CD4-positive, alpha-beta memory T cell (primary cell): ENCODE results near the gene BORA. TPM values are rescaled to one million over a fixed set of nuclear protein-coding genes. Genes with fewer than 3 reads are reported as not detected.
A peak's percentile ranks its signal among the peaks of the same experiment; 100 is the strongest.
"Not testable (repeated sequence)": the region's sequence is repeated elsewhere in the genome, so short reads cannot be mapped to it uniquely, and the experiment has no call there.

Experiments
- CTCF ChIA-PET: fragments of 350-600 bp; sonication (Branson Sonifier 250); formaldehyde crosslinking; loops from one replicate; lab custom pipeline; 2021; ENCODE audit warnings: inconsistent platforms; ENCODE audit not compliant: partially characterized antibody; lab: Charles Lee
- POLR2A ChIA-PET: fragments of 350-600 bp; sonication (Branson Sonifier 250); formaldehyde crosslinking; loops from one replicate; lab custom pipeline; 2021; ENCODE audit not compliant: partially characterized antibody; lab: Charles Lee
- DNase-seq, 5 donors: peaks; one replicate each; pipeline versions ENCODE4 v3.0.0 to v3.0.0-alpha.2; 2020 to 2022; ENCODE audit warnings: mixed read lengths in 1 of 5
- H3K27ac ChIP-seq: one replicate; pipeline ENCODE4 v1.7.0; 2013; ENCODE audit warnings: low read depth, low read length
- H3K27me3 ChIP-seq: 2 replicates; pipeline ENCODE4 v1.7.0; 2013; ENCODE audit warnings: mild to moderate bottlenecking, low read length, moderate library complexity; ENCODE audit not compliant: insufficient read depth
- H3K36me3 ChIP-seq: 2 replicates; pipeline ENCODE4 v1.7.0; 2013; ENCODE audit warnings: mild to moderate bottlenecking, low read length, moderate library complexity; ENCODE audit not compliant: insufficient read depth
- H3K4me1 ChIP-seq: 2 replicates; pipeline ENCODE4 v1.7.0; 2013; ENCODE audit warnings: mild to moderate bottlenecking, low read length, moderate library complexity; ENCODE audit not compliant: insufficient read depth
- H3K4me3 ChIP-seq, 2 donors: one replicate each; pipeline ENCODE4 v1.7.0; 2013; ENCODE audit warnings: low read length in 2 of 2, mild to moderate bottlenecking in 1 of 2
- H3K9me3 ChIP-seq, 2 donors: one replicate each; pipeline ENCODE4 v1.7.0; 2013; ENCODE audit warnings: low read length in 2 of 2, control low read depth in 1 of 2; ENCODE audit not compliant: control insufficient read depth in 1 of 2
- H3K27ac Mint-ChIP-seq, 7 donors: one replicate each; pipeline ENCODE4 v1.8.0; 2020 to 2021; ENCODE audit warnings: mixed read lengths in 7 of 7, mild to moderate bottlenecking in 6 of 7, inconsistent platforms in 3 of 7, moderate library complexity in 3 of 7
- H3K27me3 Mint-ChIP-seq, 2 donors: one replicate each; pipeline ENCODE4 v1.8.0; 2020 to 2021; ENCODE audit warnings: mixed read lengths in 2 of 2
- H3K36me3 Mint-ChIP-seq, 2 donors: one replicate each; pipeline ENCODE4 v1.8.0; 2020 to 2021; ENCODE audit warnings: mixed read lengths in 2 of 2, inconsistent platforms in 1 of 2, mild to moderate bottlenecking in 1 of 2
- H3K4me1 Mint-ChIP-seq, 4 donors: one replicate each; pipeline ENCODE4 v1.8.0; 2020 to 2021; ENCODE audit warnings: mixed read lengths in 4 of 4, mild to moderate bottlenecking in 1 of 4
- H3K4me3 Mint-ChIP-seq, 8 donors: one replicate each; pipeline ENCODE4 v1.8.0; 2020 to 2021; ENCODE audit warnings: mixed read lengths in 8 of 8, mild to moderate bottlenecking in 7 of 8, moderate library complexity in 6 of 8, inconsistent platforms in 3 of 8
- H3K9me3 Mint-ChIP-seq, 8 donors: one replicate each; pipeline ENCODE4 v1.8.0; 2020 to 2021; ENCODE audit warnings: mixed read lengths in 8 of 8, mild to moderate bottlenecking in 5 of 8, inconsistent platforms in 3 of 8, moderate library complexity in 1 of 8
- intact Hi-C: fragments of 100-400 bp; cut with micrococcal nuclease; formaldehyde crosslinking; loops from one replicate; pipeline ENCODE4 v1.15.1; 2023
- polyA plus RNA-seq, 2 donors: library from polyadenylated mRNA; unstranded; fragments of 300-500 nt; fragmentation: Illumina TruSeq; gene quantifications; one replicate each; pipeline ENCODE4 v1.2.3, GENCODE V29; 2021
- total RNA-seq, 2 experiments: library from RNA; stranded (reverse); gene quantifications; one replicate each; pipeline ENCODE4 v1.2.3, GENCODE V29; 2021

Gene BORA
- total and polyA plus RNA-seq, 4 experiments from 2014 or later = 6.1 to 10.5 (median 6.6) TPM

- POLR2A ChIA-PET = interaction anchor here (1.3 kb wide), 1 partner anchor 12 kb away, joined by 3 read pairs; no protein-coding TSS in a partner anchor
Measured at GRCh38 chr13:72760189-72760588, 32.5 kb downstream of the BORA start.

GRCh38 chr13:72763411-72763810 lies 35.7 kb downstream of the BORA start:
- POLR2A ChIA-PET = no interaction called here
- CTCF ChIA-PET = no interaction called here
- H3K4me3 ChIP-seq = no peak overlapping the region
- H3K27me3 ChIP-seq = no peaks in the 10 kb centered on the region
- Mint-ChIP-seq H3K36me3 (peaks cover 62 to 88% of the 10 kb centered on the region in 2 donors), H3K27ac (no peak overlapping the region), H3K4me1 (no peaks in the 10 kb centered on the region), H3K27me3 (no peaks in the 10 kb centered on the region), H3K9me3 (no peaks in the 10 kb centered on the region), H3K4me3 (no peak overlapping the region)
- intact Hi-C loops = no loop called here
- H3K9me3 ChIP-seq = no peaks in the 10 kb centered on the region
- no peaks in the 10 kb centered on the region for H3K4me1 ChIP-seq
- DNase-seq = no peak
- peaks cover 88% of the 10 kb centered on the region for H3K36me3 ChIP-seq
- no peak overlapping the region for H3K27ac ChIP-seq

More at GRCh38 chr13:72760189-72760588, 32.5 kb downstream of the BORA start:
- H3K27ac Mint-ChIP-seq = peak overlapping the region in 2 of 7 donors; percentile 20 to 22
- H3K36me3 Mint-ChIP-seq = peaks cover 53 to 86% of the 10 kb centered on the region in 2 donors
- Histone ChIP-seq H3K9me3 (no peaks in the 10 kb centered on the region), H3K27ac (no peak overlapping the region), H3K36me3 (peaks cover 60% of the 10 kb centered on the region), H3K4me3 (no peak overlapping the region), H3K4me1 (no peaks in the 10 kb centered on the region), H3K27me3 (no peaks in the 10 kb centered on the region)
- no peak overlapping the region for H3K4me3 Mint-ChIP-seq
- no peak for DNase-seq
- no peaks in the 10 kb centered on the region for H3K27me3 Mint-ChIP-seq
- H3K9me3 Mint-ChIP-seq = no peaks in the 10 kb centered on the region
- H3K4me1 Mint-ChIP-seq = no peaks in the 10 kb centered on the region
- intact Hi-C loops = no loop called here
- CTCF ChIA-PET = interaction anchor here (0.5 kb wide), 1 partner anchor 49 kb away, joined by 3 read pairs; no protein-coding TSS in a partner anchor

GRCh38 chr13:72774019-72774418 lies 46.3 kb downstream of the BORA start:
- H3K4me3 Mint-ChIP-seq = no peak overlapping the region
- H3K27me3 ChIP-seq = no peaks in the 10 kb centered on the region
- no peaks in the 10 kb centered on the region for H3K9me3 Mint-ChIP-seq
- ChIA-PET CTCF (no interaction called here), POLR2A (no interaction called here)
- peaks cover 85% of the 10 kb centered on the region for H3K36me3 ChIP-seq
- H3K27ac ChIP-seq = no peak overlapping the region
- H3K9me3 ChIP-seq = no peaks in the 10 kb centered on the region
- peaks cover 9 to 25% (median 18%) of the 10 kb centered on the region in 4 donors for H3K4me1 Mint-ChIP-seq
- no peak overlapping the region for H3K27ac Mint-ChIP-seq
- peaks cover 13% of the 10 kb centered on the region for H3K4me1 ChIP-seq
- peaks cover 61 to 81% of the 10 kb centered on the region in 2 donors for H3K36me3 Mint-ChIP-seq
- H3K27me3 Mint-ChIP-seq = no peaks in the 10 kb centered on the region
- H3K4me3 ChIP-seq = no peak overlapping the region
- intact Hi-C loops = no loop called here
- DNase-seq = no peak

DNA sequence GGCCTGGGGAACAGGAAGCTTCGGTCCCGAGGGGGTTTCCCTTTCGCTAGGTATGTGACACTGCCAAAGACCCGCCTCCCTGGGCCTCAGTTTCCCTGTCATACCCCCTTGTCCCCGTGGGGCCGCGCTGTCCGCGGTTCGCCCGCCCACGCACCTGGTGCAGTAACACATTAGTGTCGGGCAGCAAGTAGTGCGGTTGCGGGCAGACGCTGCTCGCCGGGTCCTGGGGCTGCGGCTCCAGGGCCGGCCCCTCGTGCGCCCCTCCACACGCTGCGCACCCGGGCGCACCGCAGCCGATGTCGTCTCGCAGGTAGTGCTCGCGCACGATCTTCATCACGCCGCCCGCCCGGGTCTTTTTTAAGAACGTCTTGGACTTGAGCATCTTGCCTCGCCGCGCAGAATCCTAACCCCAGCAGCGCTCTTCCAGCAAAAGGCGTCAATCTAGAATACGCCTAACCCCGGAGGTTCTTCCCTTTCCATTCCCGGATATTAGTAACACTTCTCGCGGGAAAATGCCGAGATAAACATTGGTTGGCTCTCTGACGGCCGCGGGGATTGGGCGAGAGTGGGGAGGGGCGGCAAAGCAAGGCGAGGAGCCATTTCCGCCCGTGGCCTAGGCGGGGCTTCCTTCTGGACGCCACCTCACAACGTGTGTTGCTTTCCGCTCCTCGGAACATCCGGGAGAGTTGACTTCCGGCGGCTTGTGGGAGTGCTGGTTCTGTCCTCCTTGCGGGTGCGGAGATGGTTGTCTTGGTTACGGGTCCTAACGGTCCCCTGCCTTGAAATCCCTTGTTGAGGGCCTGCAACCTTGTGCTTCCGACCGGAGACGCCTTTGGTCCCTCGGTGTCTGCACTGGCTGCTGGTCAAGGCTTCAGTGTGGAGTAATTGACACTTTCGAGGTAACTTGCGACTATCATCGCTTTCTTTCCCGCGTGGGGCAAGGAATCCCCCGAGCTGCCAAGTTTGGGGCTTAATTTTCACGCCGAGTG lies 54.0 kb downstream of the BORA start, which contains the start of the genes DIS3 and PIBF1:
DIS3 (minus strand) TSS at position 450 of the 989 bp plus-strand sequence; CDS start at position 382, 68 bp downstream.
PIBF1 (plus strand) TSS at position 683 of the 989 bp plus-strand sequence. CDS start 1,337 bp downstream, outside the sequence.
- peak within 1 kb of the TSS; percentile 90 to 100 (median 99) for H3K27ac Mint-ChIP-seq
- POLR2A ChIA-PET = interaction anchor here (1.2 to 2.2 kb wide), 3 partner anchors 10 to 277 kb away, joined by 3 to 7 read pairs (median 4); partner anchors contain the start of genes BORA, KLF5 and MZT1
- H3K4me1 ChIP-seq = peaks cover 73% of the 10 kb centered on the region
- DNase-seq = peak; percentile 94 to 98 (median 95)
- peaks cover 22% of the 10 kb centered on the region for H3K36me3 ChIP-seq
- no peaks in the 10 kb centered on the region for H3K27me3 ChIP-seq
- H3K9me3 ChIP-seq = no peaks in the 10 kb centered on the region
- CTCF ChIA-PET = no interaction called here
- no peaks in the 10 kb centered on the region for H3K9me3 Mint-ChIP-seq
- H3K4me1 Mint-ChIP-seq = peaks cover 39 to 86% (median 65%) of the 10 kb centered on the region in 4 donors
- intact Hi-C loops = loop anchor here (1.0 to 2.0 kb wide), 4 partner anchors 54 to 1491 kb away; partner anchors contain the start of genes BORA and MZT1
- H3K27me3 Mint-ChIP-seq = no peaks in the 10 kb centered on the region
- peaks cover 28 to 58% of the 10 kb centered on the region in 2 donors for H3K36me3 Mint-ChIP-seq
- peak within 1 kb of the TSS; percentile 92 to 96 for H3K4me3 ChIP-seq
- peak within 1 kb of the TSS; percentile 84 for H3K27ac ChIP-seq
- peak within 1 kb of the TSS; percentile 99 to 100 (median 100) for H3K4me3 Mint-ChIP-seq

- CTCF ChIA-PET = no interaction called here
- H3K36me3 Mint-ChIP-seq = peaks cover 19 to 49% of the 10 kb centered on the region in 2 donors
- POLR2A ChIA-PET = interaction anchor here (1.3 to 2.2 kb wide), 2 partner anchors 54 to 276 kb away, joined by 4 to 7 read pairs; partner anchors contain the start of genes BORA, KLF5 and MZT1
- Histone ChIP-seq H3K27ac (peak overlapping the region; percentile 84), H3K9me3 (no peaks in the 10 kb centered on the region), H3K27me3 (no peaks in the 10 kb centered on the region), H3K36me3 (peaks cover 12% of the 10 kb centered on the region), H3K4me3 (peak overlapping the region; percentile 92 to 96), H3K4me1 (peaks cover 73% of the 10 kb centered on the region)
- peaks cover 39 to 78% (median 59%) of the 10 kb centered on the region in 4 donors for H3K4me1 Mint-ChIP-seq
- peak overlapping the region; percentile 99 to 100 (median 100) for H3K4me3 Mint-ChIP-seq
- intact Hi-C loops = loop anchor here (1.0 to 2.0 kb wide), 2 partner anchors 55 to 934 kb away; partner anchors contain the start of genes BORA and MZT1
- H3K9me3 Mint-ChIP-seq = no peaks in the 10 kb centered on the region
- peak overlapping the region; percentile 90 to 100 (median 99) for H3K27ac Mint-ChIP-seq
- peak in 4 of 5 donors; percentile 1 to 39 (median 14) for DNase-seq
- no peaks in the 10 kb centered on the region for H3K27me3 Mint-ChIP-seq
Measured at GRCh38 chr13:72782717-72783116, 55.0 kb downstream of the BORA start.

- intact Hi-C loops, H3K27me3 Mint-ChIP-seq, H3K9me3 Mint-ChIP-seq, POLR2A ChIA-PET, CTCF ChIA-PET, H3K4me3 ChIP-seq, H3K36me3 ChIP-seq, H3K27ac ChIP-seq, DNase-seq, H3K9me3 ChIP-seq, H3K27me3 ChIP-seq: not testable (repeated sequence)
- Mint-ChIP-seq H3K27ac (peak overlapping the region in 2 of 7 donors; percentile 7 to 50), H3K4me1 (peaks cover 36 to 75% (median 55%) of the 10 kb centered on the region in 4 donors), H3K36me3 (peaks cover 15 to 40% of the 10 kb centered on the region in 2 donors), H3K4me3 (peak overlapping the region in 2 of 8 donors; percentile 27 to 45)
- H3K4me1 ChIP-seq = peaks cover 54% of the 10 kb centered on the region
Measured at GRCh38 chr13:72784679-72785078, 57.0 kb downstream of the BORA start.
